Large intestine (tissue), 3 donors: ENCODE results near the gene GREM2. TPM values are rescaled to one million over a fixed set of nuclear protein-coding genes. Genes with fewer than 3 reads are reported as not detected.

Experiments
- DNase-seq, 2 donors: peaks; one replicate each; pipeline versions ENCODE4 v3.0.0 to v3.0.0-alpha.2; 2013
- H3K27ac ChIP-seq: one replicate; pipeline ENCODE4 v1.5.1; 2013; ENCODE audit warnings: low read length
- H3K27me3 ChIP-seq: 2 replicates; pipeline ENCODE4 v1.6.1; 2013; ENCODE audit warnings: low read length; ENCODE audit not compliant: control insufficient read depth, insufficient read depth
- H3K36me3 ChIP-seq: 2 replicates; pipeline ENCODE4 v1.6.1; 2013; ENCODE audit warnings: low read length; ENCODE audit not compliant: control insufficient read depth, insufficient read depth
- H3K4me1 ChIP-seq: one replicate; pipeline ENCODE4 v1.6.1; 2013; ENCODE audit warnings: low read length; ENCODE audit not compliant: control insufficient read depth, insufficient read depth
- H3K4me3 ChIP-seq: one replicate; pipeline ENCODE4 v1.5.1; 2013; ENCODE audit warnings: low read length
- H3K9me3 ChIP-seq: one replicate; pipeline ENCODE4 v1.6.1; 2013; ENCODE audit warnings: mild to moderate bottlenecking, low read depth, low read length, moderate library complexity; ENCODE audit not compliant: control insufficient read depth
- WGBS: methylation state at CpG from one replicate; pipeline ENCODE4 v1.1.5; 2013; ENCODE audit warnings: low lambda C conversion rate; ENCODE audit not compliant: insufficient coverage; 5-methylcytosine and 5-hydroxymethylcytosine counted together
- polyA plus RNA-seq: library from polyadenylated mRNA; unstranded; fragments of 120-200 nt; gene quantifications from one replicate; pipeline ENCODE4 v1.2.1, GENCODE V29; 2013

The GREM2 gene
- polyA plus RNA-seq, 1 donor: 14.6 TPM

GRCh38 chr1:240595476-240595875, 16.5 kb downstream of the GREM2 start:
- no CpG with 5 or more reads among the region's 2 CpGs for WGBS
- no peaks in the 10 kb centered on the region for H3K9me3 ChIP-seq
- H3K4me3 ChIP-seq: no peak overlapping the region
- peaks cover 5% of the 10 kb centered on the region for H3K4me1 ChIP-seq
- H3K36me3 ChIP-seq: no peaks in the 10 kb centered on the region
- no peaks in the 10 kb centered on the region for H3K27me3 ChIP-seq
- DNase-seq: no peak
- no peak overlapping the region for H3K27ac ChIP-seq

DNA sequence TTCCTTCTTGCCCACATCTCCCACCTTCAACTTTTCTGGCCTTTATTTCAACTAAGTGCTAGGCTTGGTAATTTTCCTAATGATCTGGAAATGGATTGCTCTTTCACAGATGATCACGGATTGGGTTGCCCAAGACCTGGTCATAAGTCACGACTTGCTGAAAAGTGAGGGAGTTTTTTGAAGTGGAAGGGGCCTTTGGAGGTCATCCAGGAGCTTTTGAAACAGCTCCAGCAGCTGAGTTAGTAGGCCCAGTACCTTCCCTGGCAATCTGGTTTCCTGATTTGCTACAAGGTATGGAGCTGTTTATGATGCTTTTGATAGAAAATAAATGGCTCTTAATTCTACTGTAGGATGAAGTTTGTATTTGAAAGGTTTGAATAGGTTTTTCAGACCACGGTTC, 20.4 kb downstream of the GREM2 start:
- WGBS: no CpG with 5 or more reads among the region's 3 CpGs
- Histone ChIP-seq H3K36me3 (no peaks in the 10 kb centered on the region), H3K27me3 (no peaks in the 10 kb centered on the region), H3K9me3 (no peaks in the 10 kb centered on the region), H3K4me3 (no peak overlapping the region), H3K4me1 (peaks cover 1% of the 10 kb centered on the region), H3K27ac (no peak overlapping the region)
- no peak for DNase-seq

- WGBS: 81% methylated on average over 3 of the region's 5 CpGs
- Histone ChIP-seq H3K9me3 (no peaks in the 10 kb centered on the region), H3K27me3 (no peaks in the 10 kb centered on the region), H3K4me1 (no peaks in the 10 kb centered on the region), H3K4me3 (no peak overlapping the region), H3K36me3 (no peaks in the 10 kb centered on the region), H3K27ac (no peak overlapping the region)
- no peak for DNase-seq
Measured at GRCh38 chr1:240591078-240591477, 20.9 kb downstream of the GREM2 start.

DNA sequence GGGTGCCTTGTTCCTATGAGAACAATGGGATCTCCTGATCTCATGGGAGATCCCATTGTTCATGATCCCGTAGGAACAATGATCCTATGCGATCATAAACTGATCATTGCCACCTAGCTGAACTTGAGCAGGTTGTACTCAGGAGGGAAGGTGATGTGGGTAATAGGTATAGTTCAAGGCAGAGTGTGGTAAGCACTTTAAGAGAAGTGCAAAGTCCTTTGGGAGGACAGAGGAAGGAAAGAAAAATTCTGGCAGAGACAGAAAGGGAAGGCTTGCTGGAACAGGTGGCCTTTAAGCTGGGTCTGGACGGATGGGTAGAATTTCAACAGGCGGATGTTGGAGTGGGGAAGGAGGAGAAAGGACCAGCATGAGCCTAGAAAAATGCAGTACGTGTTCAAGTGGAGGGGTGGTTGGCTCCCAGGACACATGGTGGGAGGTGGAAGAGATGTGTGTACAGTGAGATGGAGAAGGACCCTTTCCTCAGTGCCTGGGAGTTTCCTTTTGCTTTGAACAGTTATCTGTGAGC, 22.3 kb downstream of the GREM2 start:
- H3K9me3 ChIP-seq: no peaks in the 10 kb centered on the region
- H3K36me3 ChIP-seq: no peaks in the 10 kb centered on the region
- no peaks in the 10 kb centered on the region for H3K27me3 ChIP-seq

DNA sequence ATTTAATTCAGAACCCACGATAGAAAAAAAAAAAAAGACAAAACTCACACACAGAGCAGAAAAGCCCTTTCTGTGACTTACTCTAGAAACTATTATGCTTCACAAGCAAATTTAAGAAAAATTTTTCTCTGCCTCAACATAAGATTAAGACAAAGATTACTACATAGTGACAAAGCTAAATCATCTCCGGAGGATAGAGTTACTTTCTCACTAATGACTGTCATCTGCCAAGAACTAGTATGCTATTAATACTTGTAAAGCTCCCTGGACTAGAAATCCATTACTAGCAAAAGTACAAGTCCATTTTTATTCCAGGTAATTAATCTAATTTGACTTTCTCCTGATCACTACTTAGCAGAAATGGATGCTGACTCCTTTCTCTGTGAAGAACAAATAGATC, 25.9 kb downstream of the GREM2 start:
- Histone ChIP-seq H3K4me1 (no peaks in the 10 kb centered on the region), H3K4me3 (no peak overlapping the region), H3K9me3 (no peaks in the 10 kb centered on the region), H3K27me3 (no peaks in the 10 kb centered on the region), H3K36me3 (no peaks in the 10 kb centered on the region), H3K27ac (no peak overlapping the region)
- no peak for DNase-seq
- WGBS: 92% methylated on average over 2 of the region's 2 CpGs

More for the DNA sequence above, 22.3 kb downstream of the GREM2 start:
- H3K27ac ChIP-seq: no peak overlapping the region
- no CpG with 5 or more reads among the region's 5 CpGs for WGBS
- DNase-seq: no peak
- H3K4me1 ChIP-seq: no peaks in the 10 kb centered on the region
- no peak overlapping the region for H3K4me3 ChIP-seq

GRCh38 chr1:240582953-240583352, 29.0 kb downstream of the GREM2 start:
- no peak for DNase-seq
- no peaks in the 10 kb centered on the region for H3K27me3 ChIP-seq
- WGBS: 78% methylated on average over 2 of the region's 4 CpGs
- no peak overlapping the region for H3K4me3 ChIP-seq
- no peaks in the 10 kb centered on the region for H3K36me3 ChIP-seq
- H3K27ac ChIP-seq: no peak overlapping the region
- H3K4me1 ChIP-seq: no peaks in the 10 kb centered on the region
- no peaks in the 10 kb centered on the region for H3K9me3 ChIP-seq

DNA sequence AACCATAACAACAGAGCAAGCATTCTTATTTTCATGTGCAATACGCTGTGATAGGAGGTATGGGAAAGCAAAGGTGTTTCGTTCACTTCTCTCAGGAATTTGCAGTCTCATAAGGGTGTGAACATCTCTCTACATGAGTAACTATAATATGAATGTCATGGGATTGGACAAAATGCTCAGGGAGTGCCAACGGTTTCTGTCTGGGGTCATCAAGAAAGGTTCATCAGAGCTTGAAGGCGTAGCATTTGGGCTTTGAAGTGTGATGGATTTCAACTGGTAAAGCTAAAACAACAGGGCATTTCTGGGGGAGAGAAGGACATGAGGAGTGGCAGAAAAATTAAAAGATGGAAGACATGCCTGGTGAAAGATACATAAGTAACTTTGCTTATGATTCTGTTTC, 32.4 kb downstream of the GREM2 start:
- Histone ChIP-seq H3K4me3 (no peak overlapping the region), H3K27ac (no peak overlapping the region), H3K4me1 (no peaks in the 10 kb centered on the region), H3K36me3 (no peaks in the 10 kb centered on the region), H3K9me3 (no peaks in the 10 kb centered on the region), H3K27me3 (no peaks in the 10 kb centered on the region)
- no peak for DNase-seq
- 77% methylated on average over 3 of the region's 4 CpGs for WGBS

GRCh38 chr1:240577095-240577494, 34.9 kb downstream of the GREM2 start:
- Histone ChIP-seq H3K4me3 (no peak overlapping the region), H3K36me3 (no peaks in the 10 kb centered on the region), H3K27ac (no peak overlapping the region), H3K4me1 (no peaks in the 10 kb centered on the region), H3K27me3 (no peaks in the 10 kb centered on the region), H3K9me3 (no peaks in the 10 kb centered on the region)
- 76% methylated on average over 4 of the region's 5 CpGs for WGBS
- no peak for DNase-seq

DNA sequence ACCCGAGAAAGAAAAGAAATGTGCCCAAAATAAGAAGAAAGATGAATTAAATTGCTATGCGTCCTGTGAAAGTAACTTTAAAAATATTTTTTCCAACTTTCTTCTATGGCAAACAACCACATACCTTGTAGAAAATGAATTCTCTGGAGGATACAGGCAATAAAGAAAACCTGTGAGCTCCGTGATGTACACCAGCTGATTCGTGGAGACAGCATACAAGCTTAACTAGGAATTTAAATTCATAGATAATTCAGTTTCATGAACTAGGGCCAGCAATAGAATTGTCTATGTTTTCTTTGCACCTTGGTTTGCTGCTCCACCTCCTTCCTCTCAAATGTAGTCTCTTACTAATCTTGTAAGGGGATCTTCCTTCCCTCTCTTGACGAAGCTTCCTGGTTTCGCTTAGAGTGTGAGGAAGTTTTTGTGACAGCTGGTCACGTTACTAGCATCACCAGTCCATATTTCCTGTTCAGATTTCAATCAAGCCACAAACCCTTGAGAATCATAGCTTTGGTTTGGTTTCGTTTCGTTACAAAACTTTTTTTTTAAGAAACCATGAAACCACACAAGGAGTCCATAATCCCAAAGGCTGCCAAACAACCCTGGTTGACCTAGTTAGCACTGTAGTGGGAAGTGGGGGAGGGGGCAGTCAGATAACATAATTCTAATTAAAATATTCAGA, 35.8 kb downstream of the GREM2 start:
- no peaks in the 10 kb centered on the region for H3K4me1 ChIP-seq
- H3K36me3 ChIP-seq: no peaks in the 10 kb centered on the region
- no peaks in the 10 kb centered on the region for H3K27me3 ChIP-seq
- H3K4me3 ChIP-seq: no peak overlapping the region
- no peak overlapping the region for H3K27ac ChIP-seq
- peak in 1 of 2 donors; percentile 2 for DNase-seq
- no peaks in the 10 kb centered on the region for H3K9me3 ChIP-seq
- WGBS: 80% methylated on average over 3 of the region's 9 CpGs

GRCh38 chr1:240572328-240572727, 39.6 kb downstream of the GREM2 start:
- DNase-seq: no peak

GRCh38 chr1:240571782-240572181, 40.2 kb downstream of the GREM2 start:
- Histone ChIP-seq H3K36me3 (no peaks in the 10 kb centered on the region), H3K4me3 (no peak overlapping the region), H3K4me1 (no peaks in the 10 kb centered on the region), H3K27me3 (no peaks in the 10 kb centered on the region), H3K9me3 (no peaks in the 10 kb centered on the region), H3K27ac (no peak overlapping the region)
- WGBS: 93% methylated on average over 2 of the region's 5 CpGs
- no peak for DNase-seq

More at GRCh38 chr1:240572328-240572727, 39.6 kb downstream of the GREM2 start:
- Histone ChIP-seq H3K36me3 (no peaks in the 10 kb centered on the region), H3K27ac (no peak overlapping the region), H3K9me3 (no peaks in the 10 kb centered on the region), H3K4me1 (no peaks in the 10 kb centered on the region), H3K4me3 (no peak overlapping the region), H3K27me3 (no peaks in the 10 kb centered on the region)
- no CpG with 5 or more reads among the region's 1 CpG for WGBS
